ENCODE data around the gene WNT9B. TPM values are rescaled to one million over a fixed set of nuclear protein-coding genes. Genes with fewer than 3 reads are reported as not detected.

Gene WNT9B
- total and polyA plus RNA-seq, 2 experiments from 2014 or later: 2.4 to 2.6 TPM

DNA sequence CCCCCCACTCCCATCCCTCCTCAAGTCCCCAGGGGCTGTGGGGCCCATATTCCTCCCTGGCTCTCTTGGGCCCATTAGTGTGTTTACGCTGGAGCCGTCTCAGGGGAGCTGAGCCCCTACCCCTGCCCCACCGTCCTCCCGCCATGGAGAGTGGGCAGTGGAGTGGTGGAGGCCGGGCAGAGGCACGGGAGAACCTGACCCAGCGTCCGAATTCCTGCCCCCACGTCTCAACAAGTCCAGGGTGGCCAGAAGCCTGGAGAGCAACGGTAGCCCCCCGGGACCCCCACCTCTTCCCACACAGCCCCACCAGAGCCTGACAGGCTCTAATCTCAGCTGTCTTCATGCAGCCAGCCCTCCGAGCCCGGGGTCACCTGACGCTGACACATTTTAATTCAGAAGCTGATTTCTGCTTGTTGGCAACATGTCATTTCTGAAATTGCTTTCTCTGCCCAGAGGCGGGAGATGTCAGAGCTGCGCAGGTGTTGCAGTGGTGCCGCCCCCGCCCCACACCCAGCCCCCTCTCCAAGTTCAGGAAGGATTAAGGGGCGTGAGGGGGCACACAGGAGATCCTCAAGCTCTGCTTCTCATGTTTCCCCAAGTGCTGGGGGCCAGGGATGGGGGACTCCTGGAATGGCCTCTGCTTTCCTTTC lies 32.6 kb downstream of the WNT9B start:
- 77% methylated on average over 14 of the region's 19 CpGs for WGBS (ENCODE audit: low lambda C conversion rate, missing lambda C conversion rate)
- Histone ChIP-seq H4K20me1 (ENCODE audit: insufficient read depth, poor library complexity, severe bottlenecking) (no peaks in the 10 kb centered on the region), H2AFZ (no peak overlapping the region), H3K27ac (no peak overlapping the region), H3K4me3 (no peak overlapping the region), H3K4me1 (ENCODE audit: insufficient read depth) (no peaks in the 10 kb centered on the region), H3K9me3 (ENCODE audit: low read depth) (no peaks in the 10 kb centered on the region), H3K79me2 (no peaks in the 10 kb centered on the region), H3K36me3 (replicated peaks; ENCODE audit: insufficient read depth, low read depth) (no peaks in the 10 kb centered on the region), H3K9me2 (replicated peaks; ENCODE audit: insufficient read depth) (no peaks in the 10 kb centered on the region), H3K4me2 (peak overlapping the region; percentile 8), H3K27me3 (no peaks in the 10 kb centered on the region)
- TF ChIP-seq, protein P1, sequence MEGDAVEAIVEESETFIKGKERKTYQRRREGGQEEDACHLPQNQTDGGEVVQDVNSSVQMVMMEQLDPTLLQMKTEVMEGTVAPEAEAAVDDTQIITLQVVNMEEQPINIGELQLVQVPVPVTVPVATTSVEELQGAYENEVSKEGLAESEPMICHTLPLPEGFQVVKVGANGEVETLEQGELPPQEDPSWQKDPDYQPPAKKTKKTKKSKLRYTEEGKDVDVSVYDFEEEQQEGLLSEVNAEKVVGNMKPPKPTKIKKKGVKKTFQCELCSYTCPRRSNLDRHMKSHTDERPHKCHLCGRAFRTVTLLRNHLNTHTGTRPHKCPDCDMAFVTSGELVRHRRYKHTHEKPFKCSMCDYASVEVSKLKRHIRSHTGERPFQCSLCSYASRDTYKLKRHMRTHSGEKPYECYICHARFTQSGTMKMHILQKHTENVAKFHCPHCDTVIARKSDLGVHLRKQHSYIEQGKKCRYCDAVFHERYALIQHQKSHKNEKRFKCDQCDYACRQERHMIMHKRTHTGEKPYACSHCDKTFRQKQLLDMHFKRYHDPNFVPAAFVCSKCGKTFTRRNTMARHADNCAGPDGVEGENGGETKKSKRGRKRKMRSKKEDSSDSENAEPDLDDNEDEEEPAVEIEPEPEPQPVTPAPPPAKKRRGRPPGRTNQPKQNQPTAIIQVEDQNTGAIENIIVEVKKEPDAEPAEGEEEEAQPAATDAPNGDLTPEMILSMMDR (IDR thresholded peaks at IDR 0.05; ENCODE audit: poor library complexity): no peak
- TF ChIP-seq EZH2 (IDR thresholded peaks at IDR 0.05; ENCODE audit: borderline replicate concordance) (no peak), EZH2phosphoT487 (IDR thresholded peaks at IDR 0.05; ENCODE audit: low read depth, severe bottlenecking, unreplicated experiment) (no peak)
- DNase-seq (ENCODE audit: low spot score): no peak

DNA sequence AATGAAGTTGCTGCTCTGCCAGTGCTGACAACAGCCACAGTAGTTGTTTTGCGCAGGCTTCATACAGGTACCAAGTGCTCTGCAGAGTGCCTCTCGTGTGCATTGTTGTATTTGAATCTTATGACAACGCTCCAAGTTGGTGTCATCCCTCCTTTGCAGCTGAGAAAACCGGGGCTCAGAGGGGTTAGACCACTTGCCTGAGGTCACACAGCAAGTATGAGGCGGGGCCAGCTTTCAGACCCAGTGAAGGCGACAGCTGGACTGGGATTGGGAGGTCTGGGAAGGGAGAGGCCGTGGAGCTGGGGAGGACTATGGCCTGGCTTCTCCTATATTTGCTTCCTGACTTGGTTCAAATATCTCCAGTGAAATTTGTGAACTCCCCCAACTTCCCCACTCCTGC lies 33.2 kb downstream of the WNT9B start:
- Histone ChIP-seq H3K27me3 (no peaks in the 10 kb centered on the region), H3K4me1 (ENCODE audit: insufficient read depth) (no peaks in the 10 kb centered on the region), H3K79me2 (no peaks in the 10 kb centered on the region), H3K27ac (no peak overlapping the region), H3K4me3 (no peak overlapping the region), H2AFZ (no peak overlapping the region), H4K20me1 (ENCODE audit: insufficient read depth, poor library complexity, severe bottlenecking) (no peaks in the 10 kb centered on the region), H3K36me3 (replicated peaks; ENCODE audit: insufficient read depth, low read depth) (no peaks in the 10 kb centered on the region), H3K9me2 (replicated peaks; ENCODE audit: insufficient read depth) (no peaks in the 10 kb centered on the region), H3K9me3 (ENCODE audit: low read depth) (no peaks in the 10 kb centered on the region), H3K4me2 (peak overlapping the region; percentile 8)
- no peak for DNase-seq (ENCODE audit: low spot score)
- 91% methylated on average over 7 of the region's 7 CpGs for WGBS (ENCODE audit: low lambda C conversion rate, missing lambda C conversion rate)
- TF ChIP-seq EZH2phosphoT487 (IDR thresholded peaks at IDR 0.05; ENCODE audit: low read depth, severe bottlenecking, unreplicated experiment) (no peak), EZH2 (IDR thresholded peaks at IDR 0.05; ENCODE audit: borderline replicate concordance) (no peak)
- TF ChIP-seq, protein P1 (IDR thresholded peaks at IDR 0.05; ENCODE audit: poor library complexity): no peak

DNA sequence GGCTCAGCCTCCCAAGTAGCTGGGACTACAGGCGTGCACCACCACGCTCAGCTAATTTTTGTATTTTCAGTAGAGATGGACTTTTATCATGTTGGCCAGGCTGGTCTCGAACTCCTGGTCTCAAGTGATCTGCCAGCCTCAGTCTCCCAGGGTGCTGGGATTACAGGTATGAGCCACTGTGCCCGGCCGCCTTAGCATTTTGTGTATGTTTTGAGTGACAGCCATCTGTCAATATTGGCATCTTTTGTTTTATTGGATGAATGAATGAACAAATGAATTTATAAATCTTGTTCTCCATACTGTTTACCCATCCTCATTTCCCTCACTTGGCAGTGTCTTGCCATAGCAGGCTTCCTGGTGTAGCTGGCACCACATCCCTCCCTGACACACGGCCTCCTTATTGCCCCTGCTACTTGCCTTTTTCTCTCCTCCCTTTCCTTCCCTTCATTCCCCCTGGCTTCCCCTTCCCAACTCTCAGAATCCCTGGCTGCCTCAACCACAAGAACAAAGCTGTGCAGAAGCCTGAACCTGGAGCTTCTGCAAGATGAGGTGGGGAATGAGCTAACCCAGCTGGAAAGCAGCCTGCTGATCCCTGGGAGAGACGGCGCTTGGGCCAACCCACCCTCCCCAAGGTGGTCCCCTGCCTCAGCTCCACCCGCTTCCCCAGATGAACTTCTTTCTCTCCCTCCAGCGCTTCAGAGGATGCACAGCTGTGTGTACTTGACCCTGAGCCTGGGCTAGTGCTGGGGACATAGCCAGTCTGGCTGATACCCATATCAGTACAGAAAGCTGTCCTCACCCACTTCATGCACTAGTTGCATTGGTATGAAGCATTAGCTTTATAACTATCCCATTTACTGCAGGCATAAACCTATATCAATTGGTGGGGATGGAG lies 34.3 kb downstream of the WNT9B start:
- no peaks in the 10 kb centered on the region for H3K27me3 ChIP-seq
- no peaks in the 10 kb centered on the region for H3K9me2 ChIP-seq (replicated peaks; ENCODE audit: insufficient read depth)
- no peak overlapping the region for H3K27ac ChIP-seq
- H3K79me2 ChIP-seq: no peaks in the 10 kb centered on the region
- H2AFZ ChIP-seq: no peak overlapping the region
- no peak overlapping the region for H3K4me3 ChIP-seq
- H3K4me1 ChIP-seq (ENCODE audit: insufficient read depth): no peaks in the 10 kb centered on the region
- 84% methylated on average over 9 of the region's 10 CpGs for WGBS (ENCODE audit: low lambda C conversion rate, missing lambda C conversion rate)
- no peaks in the 10 kb centered on the region for H3K9me3 ChIP-seq (ENCODE audit: low read depth)
- no peaks in the 10 kb centered on the region for H3K36me3 ChIP-seq (replicated peaks; ENCODE audit: insufficient read depth, low read depth)
- H3K4me2 ChIP-seq: no peak overlapping the region
- H4K20me1 ChIP-seq (ENCODE audit: insufficient read depth, poor library complexity, severe bottlenecking): no peaks in the 10 kb centered on the region
- no peak for DNase-seq (ENCODE audit: low spot score)
- TF ChIP-seq EZH2phosphoT487 (IDR thresholded peaks at IDR 0.05; ENCODE audit: low read depth, severe bottlenecking, unreplicated experiment): no peak
- TF ChIP-seq, protein P1 (IDR thresholded peaks at IDR 0.05; ENCODE audit: poor library complexity): no peak
- TF ChIP-seq EZH2 (IDR thresholded peaks at IDR 0.05; ENCODE audit: borderline replicate concordance): no peak

All from hepatocyte (in vitro differentiated cells).